IMR-90 (cell line): ENCODE measurements around the gene RBFOX1.

Source experiments
- CEBPB ChIP-seq: IDR thresholded peaks from 2 replicates; pipeline ENCODE4 v1.6.1; 2012; ENCODE audit warnings: low read depth, low read length, improper control_type of control experiment
- CHD1 ChIP-seq: IDR thresholded peaks from 2 replicates; pipeline ENCODE4 v1.6.1; 2012; ENCODE audit warnings: low read depth, low read length, improper control_type of control experiment
- MAFK ChIP-seq: IDR thresholded peaks from 2 replicates; pipeline ENCODE4 v1.6.1; 2012; ENCODE audit warnings: low read depth, low read length, improper control_type of control experiment
- MXI1 ChIP-seq: IDR thresholded peaks from 2 replicates; pipeline ENCODE4 v1.6.1; 2012; ENCODE audit warnings: low read depth, mild to moderate bottlenecking, low read length, moderate library complexity, borderline replicate concordance
- POLR2A ChIP-seq: IDR thresholded peaks from 2 replicates; pipeline ENCODE4 v1.6.1; 2012; ENCODE audit warnings: mild to moderate bottlenecking, low read depth, low read length
- RAD21 ChIP-seq: IDR thresholded peaks from 2 replicates; pipeline ENCODE4 v1.6.1; 2012; ENCODE audit warnings: low read length, improper control_type of control experiment
- RCOR1 ChIP-seq: IDR thresholded peaks from 2 replicates; pipeline ENCODE4 v1.6.1; 2012; ENCODE audit warnings: mild to moderate bottlenecking, low read length, improper control_type of control experiment; ENCODE audit not compliant: insufficient replicate concordance
- RFX5 ChIP-seq: IDR thresholded peaks from 2 replicates; pipeline ENCODE4 v1.8.0; 2012; ENCODE audit warnings: low read depth, mild to moderate bottlenecking, low read length, moderate library complexity
- SMC3 ChIP-seq: fragments of 150-350 bp; IDR thresholded peaks from 2 replicates; pipeline ENCODE4 v1.6.1; 2016; ENCODE audit warnings: low read depth, mild to moderate bottlenecking, antibody characterized with exemption, low read length, moderate library complexity
- TF ChIP-seq, protein P1 (sequence below): conservative IDR thresholded peaks from 2 replicates; pipeline ENCODE4 v1.5.1; 2012; ENCODE audit warnings: mild to moderate bottlenecking, low read depth, low read length, improper control_type of control experiment
- TF ChIP-seq, protein P2 (sequence below): fragments of 150-350 bp; IDR thresholded peaks from 2 replicates; pipeline ENCODE4 v1.6.1; 2017; ENCODE audit warnings: mild to moderate bottlenecking, antibody characterized with exemption, low read length, low read depth

DNA sequence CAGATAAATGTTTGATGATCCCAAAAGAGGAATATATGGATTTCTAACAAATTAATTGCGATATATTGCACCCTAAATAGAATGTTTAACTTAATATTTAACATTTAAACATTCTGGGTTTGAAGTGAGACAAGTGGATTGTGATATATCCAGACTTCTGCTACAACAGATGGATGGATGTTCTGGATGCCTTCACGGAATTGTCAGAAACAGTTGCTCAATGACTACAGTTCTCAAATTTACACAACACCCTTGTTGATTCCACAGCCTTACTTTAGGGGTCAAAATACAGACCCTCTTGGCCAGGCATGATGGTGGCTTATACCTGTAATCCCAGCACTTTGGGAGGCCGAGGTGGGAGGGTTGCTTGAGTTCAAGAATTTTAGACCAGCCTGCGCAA, 250.8 kb downstream of the RBFOX1 start:
- TF ChIP-seq, protein P1, sequence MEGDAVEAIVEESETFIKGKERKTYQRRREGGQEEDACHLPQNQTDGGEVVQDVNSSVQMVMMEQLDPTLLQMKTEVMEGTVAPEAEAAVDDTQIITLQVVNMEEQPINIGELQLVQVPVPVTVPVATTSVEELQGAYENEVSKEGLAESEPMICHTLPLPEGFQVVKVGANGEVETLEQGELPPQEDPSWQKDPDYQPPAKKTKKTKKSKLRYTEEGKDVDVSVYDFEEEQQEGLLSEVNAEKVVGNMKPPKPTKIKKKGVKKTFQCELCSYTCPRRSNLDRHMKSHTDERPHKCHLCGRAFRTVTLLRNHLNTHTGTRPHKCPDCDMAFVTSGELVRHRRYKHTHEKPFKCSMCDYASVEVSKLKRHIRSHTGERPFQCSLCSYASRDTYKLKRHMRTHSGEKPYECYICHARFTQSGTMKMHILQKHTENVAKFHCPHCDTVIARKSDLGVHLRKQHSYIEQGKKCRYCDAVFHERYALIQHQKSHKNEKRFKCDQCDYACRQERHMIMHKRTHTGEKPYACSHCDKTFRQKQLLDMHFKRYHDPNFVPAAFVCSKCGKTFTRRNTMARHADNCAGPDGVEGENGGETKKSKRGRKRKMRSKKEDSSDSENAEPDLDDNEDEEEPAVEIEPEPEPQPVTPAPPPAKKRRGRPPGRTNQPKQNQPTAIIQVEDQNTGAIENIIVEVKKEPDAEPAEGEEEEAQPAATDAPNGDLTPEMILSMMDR: no peak
- TF ChIP-seq CEBPB (no peak), POLR2A (no peak), CHD1 (no peak), MXI1 (no peak), RFX5 (no peak), SMC3 (no peak), RAD21 (no peak), RCOR1 (no peak), MAFK (no peak)
- TF ChIP-seq, protein P2, sequence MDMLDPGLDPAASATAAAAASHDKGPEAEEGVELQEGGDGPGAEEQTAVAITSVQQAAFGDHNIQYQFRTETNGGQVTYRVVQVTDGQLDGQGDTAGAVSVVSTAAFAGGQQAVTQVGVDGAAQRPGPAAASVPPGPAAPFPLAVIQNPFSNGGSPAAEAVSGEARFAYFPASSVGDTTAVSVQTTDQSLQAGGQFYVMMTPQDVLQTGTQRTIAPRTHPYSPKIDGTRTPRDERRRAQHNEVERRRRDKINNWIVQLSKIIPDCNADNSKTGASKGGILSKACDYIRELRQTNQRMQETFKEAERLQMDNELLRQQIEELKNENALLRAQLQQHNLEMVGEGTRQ: no peak
